ENCODE results near the gene PIP5K1C. TPM values are rescaled to one million over a fixed set of nuclear protein-coding genes. Genes with fewer than 3 reads are reported as not detected.

The PIP5K1C gene
- total RNA-seq, 4 donors from 2014 or later = 12.0 to 25.3 (median 15.2) TPM

DNA sequence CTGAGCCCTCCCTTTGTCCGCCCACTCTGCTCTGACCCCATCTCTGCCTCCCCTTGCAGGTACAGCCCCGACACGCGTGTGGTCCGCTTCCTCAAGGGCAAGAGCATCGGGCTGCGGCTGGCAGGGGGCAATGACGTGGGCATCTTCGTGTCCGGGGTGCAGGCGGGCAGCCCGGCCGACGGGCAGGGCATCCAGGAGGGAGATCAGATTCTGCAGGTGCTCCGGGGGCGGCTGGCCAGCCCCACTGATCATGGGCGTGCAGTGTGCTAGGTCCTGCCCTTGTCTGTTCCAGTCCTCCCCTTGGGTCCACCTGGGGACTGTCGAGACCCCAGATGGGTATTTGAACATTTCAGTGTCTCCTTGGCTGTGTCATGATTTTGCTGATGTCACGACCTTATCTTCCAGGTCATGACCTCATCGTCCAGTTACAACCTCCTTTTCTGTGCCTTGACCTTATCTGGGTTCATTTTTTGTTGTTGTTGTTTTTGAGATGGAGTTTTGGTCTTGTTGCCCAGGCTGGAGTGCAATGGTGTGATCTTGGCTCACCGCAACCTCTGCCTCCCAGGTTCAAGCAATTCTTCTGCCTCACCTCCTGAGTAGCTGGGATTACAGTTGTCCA is 35.9 kb upstream of the PIP5K1C start:
- Histone ChIP-seq H3K4me3 (no peak overlapping the region), H3K36me3 (peaks cover 0 to 46% (median 0%) of the 10 kb centered on the region in 3 donors), H3K27me3 (peaks cover 0 to 5% (median 0%) of the 10 kb centered on the region in 4 donors), H3K4me1 (no peaks in the 10 kb centered on the region), H3K9me3 (no peaks in the 10 kb centered on the region), H3K27ac (no peak overlapping the region)
- TF ChIP-seq POLR2A (IDR thresholded peaks at IDR 0.05) = no peak
- TF ChIP-seq, protein P1, sequence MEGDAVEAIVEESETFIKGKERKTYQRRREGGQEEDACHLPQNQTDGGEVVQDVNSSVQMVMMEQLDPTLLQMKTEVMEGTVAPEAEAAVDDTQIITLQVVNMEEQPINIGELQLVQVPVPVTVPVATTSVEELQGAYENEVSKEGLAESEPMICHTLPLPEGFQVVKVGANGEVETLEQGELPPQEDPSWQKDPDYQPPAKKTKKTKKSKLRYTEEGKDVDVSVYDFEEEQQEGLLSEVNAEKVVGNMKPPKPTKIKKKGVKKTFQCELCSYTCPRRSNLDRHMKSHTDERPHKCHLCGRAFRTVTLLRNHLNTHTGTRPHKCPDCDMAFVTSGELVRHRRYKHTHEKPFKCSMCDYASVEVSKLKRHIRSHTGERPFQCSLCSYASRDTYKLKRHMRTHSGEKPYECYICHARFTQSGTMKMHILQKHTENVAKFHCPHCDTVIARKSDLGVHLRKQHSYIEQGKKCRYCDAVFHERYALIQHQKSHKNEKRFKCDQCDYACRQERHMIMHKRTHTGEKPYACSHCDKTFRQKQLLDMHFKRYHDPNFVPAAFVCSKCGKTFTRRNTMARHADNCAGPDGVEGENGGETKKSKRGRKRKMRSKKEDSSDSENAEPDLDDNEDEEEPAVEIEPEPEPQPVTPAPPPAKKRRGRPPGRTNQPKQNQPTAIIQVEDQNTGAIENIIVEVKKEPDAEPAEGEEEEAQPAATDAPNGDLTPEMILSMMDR (IDR thresholded peaks at IDR 0.05) = no peak
- DNase-seq = no peak
- WGBS, 2 donors = 68 to 78% methylated on average over 6 to 16 of the region's 21 CpGs
- intact Hi-C loops (cut with DNase I) = no loop called here

DNA sequence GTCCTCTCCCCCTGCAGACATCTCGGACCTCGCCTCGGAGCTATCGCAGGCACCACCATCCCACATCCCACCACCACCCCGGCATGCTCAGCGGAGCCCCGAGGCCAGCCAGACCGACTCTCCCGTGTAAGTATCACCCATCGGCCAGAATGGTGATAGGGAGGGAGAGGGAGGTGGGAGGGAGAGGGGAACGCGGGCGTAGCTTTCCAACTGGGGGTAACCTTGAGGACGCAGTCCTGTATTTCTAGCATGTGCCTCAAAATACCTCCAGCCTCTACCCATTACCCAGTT is 34.0 kb upstream of the PIP5K1C start:
- peaks cover 0 to 5% (median 0%) of the 10 kb centered on the region in 4 donors for H3K27me3 ChIP-seq
- H3K4me3 ChIP-seq = no peak overlapping the region
- no peaks in the 10 kb centered on the region for H3K9me3 ChIP-seq
- H3K27ac ChIP-seq = no peak overlapping the region
- TF ChIP-seq POLR2A (IDR thresholded peaks at IDR 0.05) = no peak
- TF ChIP-seq, protein P1 (IDR thresholded peaks at IDR 0.05) = no peak
- H3K4me1 ChIP-seq = no peaks in the 10 kb centered on the region
- 87 to 91% methylated on average over 4 to 8 of the region's 14 CpGs for WGBS, 2 donors
- intact Hi-C loops (cut with DNase I) = no loop called here
- H3K36me3 ChIP-seq = peaks cover 0 to 55% (median 0%) of the 10 kb centered on the region in 3 donors
- DNase-seq = no peak

DNA sequence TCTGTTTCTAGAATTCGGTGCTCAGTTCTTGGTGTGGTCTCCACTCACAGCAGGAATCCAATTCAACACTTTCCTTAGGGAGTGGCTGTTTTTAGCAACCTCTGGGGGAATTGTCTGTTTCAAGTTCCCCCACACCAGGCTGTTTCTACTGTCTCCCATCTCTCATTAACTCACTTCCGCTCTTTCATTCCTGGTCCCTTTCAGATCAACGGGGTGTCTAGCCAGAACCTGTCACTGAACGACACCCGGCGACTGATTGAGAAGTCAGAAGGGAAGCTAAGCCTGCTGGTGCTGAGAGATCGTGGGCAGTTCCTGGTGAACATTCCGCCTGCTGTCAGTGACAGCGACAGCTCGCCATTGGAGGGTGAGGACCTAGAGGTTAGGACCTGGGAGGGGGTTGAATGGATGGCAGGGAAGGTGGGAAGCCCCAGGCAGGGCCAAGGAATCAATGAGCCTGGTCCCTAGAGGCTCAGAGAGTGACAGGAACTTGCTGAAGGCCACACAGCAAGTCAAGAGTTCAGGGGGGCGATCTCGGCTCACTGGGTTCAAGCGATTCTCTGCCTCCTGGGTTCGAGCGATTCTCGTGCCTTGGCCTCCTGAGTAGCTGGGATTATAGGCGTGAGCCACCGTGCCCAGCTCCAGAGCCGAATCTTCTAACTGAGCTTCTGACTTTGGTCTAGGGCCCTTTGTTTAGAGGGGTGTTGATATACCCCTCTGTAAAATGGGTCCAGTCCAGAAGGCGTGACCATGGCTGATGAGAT is 33.5 kb upstream of the PIP5K1C start:
- H3K36me3 ChIP-seq = peaks cover 0 to 49% (median 0%) of the 10 kb centered on the region in 3 donors
- intact Hi-C loops (cut with DNase I) = no loop called here

DNA sequence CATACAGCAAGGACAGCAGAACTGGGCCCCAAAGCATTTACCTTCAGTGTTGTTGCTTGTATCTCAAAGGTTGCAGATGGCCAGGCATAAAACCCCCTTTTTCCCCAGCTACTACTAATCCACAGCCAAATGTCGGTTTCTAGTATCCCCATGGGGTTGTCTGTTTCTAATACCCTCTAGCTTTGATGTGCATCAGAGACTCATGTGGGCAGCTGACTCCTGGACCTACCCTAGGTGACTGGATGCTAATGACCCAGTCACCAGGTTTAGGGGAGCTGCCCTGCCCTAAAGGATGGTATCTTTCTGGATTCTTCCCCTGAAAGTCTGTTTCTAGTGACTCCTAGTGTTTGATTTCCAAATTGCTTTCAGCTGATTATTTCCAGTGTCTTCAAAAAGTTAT is 31.8 kb upstream of the PIP5K1C start:
- intact Hi-C loops (cut with DNase I) = no loop called here
- WGBS, 2 donors = 80 to 100% methylated on average over 1 of the region's 1 CpG
- TF ChIP-seq, protein P1 (IDR thresholded peaks at IDR 0.05) = no peak
- no peak for TF ChIP-seq POLR2A (IDR thresholded peaks at IDR 0.05)

More for the DNA sequence above, 33.5 kb upstream of the PIP5K1C start:
- no peak for TF ChIP-seq POLR2A (IDR thresholded peaks at IDR 0.05)
- TF ChIP-seq, protein P1 (IDR thresholded peaks at IDR 0.05) = no peak
- Histone ChIP-seq H3K9me3 (no peaks in the 10 kb centered on the region), H3K4me1 (no peaks in the 10 kb centered on the region), H3K27ac (no peak overlapping the region), H3K27me3 (peaks cover 0 to 5% (median 0%) of the 10 kb centered on the region in 4 donors), H3K4me3 (no peak overlapping the region)
- no peak for DNase-seq
- 69 to 84% methylated on average over 12 to 13 of the region's 20 CpGs for WGBS, 2 donors

DNA sequence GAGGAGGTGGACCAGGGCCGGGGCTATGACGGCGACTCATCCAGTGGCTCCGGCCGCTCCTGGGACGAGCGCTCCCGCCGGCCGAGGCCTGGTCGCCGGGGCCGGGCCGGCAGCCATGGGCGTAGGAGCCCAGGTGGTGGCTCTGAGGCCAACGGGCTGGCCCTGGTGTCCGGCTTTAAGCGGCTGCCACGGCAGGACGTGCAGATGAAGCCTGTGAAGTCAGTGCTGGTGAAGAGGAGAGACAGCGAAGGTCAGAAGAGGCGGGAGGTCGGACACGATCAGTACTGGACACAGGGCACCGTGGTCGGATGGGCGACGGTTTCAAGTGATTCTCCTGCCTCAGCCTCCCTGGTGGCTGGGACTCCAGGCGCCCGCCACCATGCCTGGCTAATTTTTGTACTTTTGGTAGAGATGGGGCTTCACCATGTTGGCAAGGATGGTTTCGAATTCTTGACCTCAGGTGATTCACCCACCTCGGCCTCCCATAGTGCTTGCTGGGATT is 30.2 kb upstream of the PIP5K1C start:
- DNase-seq = no peak
- Histone ChIP-seq H3K36me3 (peaks cover 0 to 30% (median 0%) of the 10 kb centered on the region in 3 donors), H3K27ac (no peak overlapping the region)

More for the DNA sequence above, 31.8 kb upstream of the PIP5K1C start:
- Histone ChIP-seq H3K9me3 (no peaks in the 10 kb centered on the region), H3K27ac (no peak overlapping the region), H3K27me3 (peaks cover 0 to 5% (median 0%) of the 10 kb centered on the region in 4 donors), H3K4me3 (no peak overlapping the region), H3K36me3 (peaks cover 0 to 43% (median 0%) of the 10 kb centered on the region in 3 donors), H3K4me1 (no peaks in the 10 kb centered on the region)
- DNase-seq = no peak

More for the DNA sequence above, 30.2 kb upstream of the PIP5K1C start:
- H3K9me3 ChIP-seq = no peaks in the 10 kb centered on the region
- no peak overlapping the region for H3K4me3 ChIP-seq
- H3K4me1 ChIP-seq = peaks cover 0 to 7% (median 0%) of the 10 kb centered on the region in 3 donors
- no peaks in the 10 kb centered on the region for H3K27me3 ChIP-seq
- TF ChIP-seq POLR2A (IDR thresholded peaks at IDR 0.05) = no peak
- TF ChIP-seq, protein P1 (IDR thresholded peaks at IDR 0.05) = no peak
- intact Hi-C loops (cut with DNase I) = no loop called here
- 87 to 90% methylated on average over 11 to 12 of the region's 32 CpGs for WGBS, 2 donors

Measured in esophagus squamous epithelium (tissue), 5 donors.